ENCODE results near the gene UTS2B. TPM values are rescaled to one million over a fixed set of nuclear protein-coding genes. Genes with fewer than 3 reads are reported as not detected.

Gene UTS2B
- total RNA-seq, 2 experiments from 2014 or later, result not detected

GRCh38 chr3:191350396-191351090 lies 20.2 kb upstream of the UTS2B start:
- no peaks in the 10 kb centered on the region for H3K27me3 Mint-ChIP-seq
- POLR2A ChIA-PET, result no interaction called here
- no peak for ATAC-seq (ENCODE audit: poor library complexity)

GRCh38 chr3:191348098-191348497 lies 17.8 kb upstream of the UTS2B start:
- no peaks in the 10 kb centered on the region for H3K27me3 Mint-ChIP-seq
- POLR2A ChIA-PET, result no interaction called here
- intact Hi-C loops (cut with DNase I, micrococcal nuclease), result no loop called here
- H3K4me3 Mint-ChIP-seq, result no peak overlapping the region
- CTCF ChIA-PET, result no interaction called here
- TF ChIP-seq CTCF (IDR thresholded peaks at IDR 0.05), result no peak
- peaks cover 4% of the 10 kb centered on the region for H3K4me1 Mint-ChIP-seq (ENCODE audit: low read depth)
- Histone ChIP-seq H3K9me3 (ENCODE audit: control insufficient read depth in 1 of 2, insufficient read depth in 1 of 2, low read length in 2 of 2) (no peaks in the 10 kb centered on the region), H3K27me3 (ENCODE audit: control insufficient read depth in 1 of 2, insufficient read depth in 2 of 2, low read length in 2 of 2) (no peaks in the 10 kb centered on the region), H3K4me1 (ENCODE audit: insufficient read depth, low read length) (no peaks in the 10 kb centered on the region), H3K36me3 (ENCODE audit: insufficient read depth, low read length) (no peaks in the 10 kb centered on the region), H3K4me3 (ENCODE audit: low read length) (no peak overlapping the region), H3K27ac (ENCODE audit: low read depth in 1 of 2, low read length in 2 of 2) (no peak overlapping the region)
- no peak overlapping the region for H3K27ac Mint-ChIP-seq
- DNase-seq, result no peak
- no peak for ATAC-seq (ENCODE audit: poor library complexity)
- H3K9me3 Mint-ChIP-seq, result no peaks in the 10 kb centered on the region
- no peaks in the 10 kb centered on the region for H3K36me3 Mint-ChIP-seq (ENCODE audit: low read depth)

More at GRCh38 chr3:191350396-191351090, 20.2 kb upstream of the UTS2B start:
- DNase-seq, result no peak
- Histone ChIP-seq H3K4me1 (ENCODE audit: insufficient read depth, low read length) (no peaks in the 10 kb centered on the region), H3K27me3 (ENCODE audit: control insufficient read depth in 1 of 2, insufficient read depth in 2 of 2, low read length in 2 of 2) (no peaks in the 10 kb centered on the region), H3K36me3 (ENCODE audit: insufficient read depth, low read length) (no peaks in the 10 kb centered on the region), H3K9me3 (ENCODE audit: control insufficient read depth in 1 of 2, insufficient read depth in 1 of 2, low read length in 2 of 2) (no peaks in the 10 kb centered on the region), H3K27ac (ENCODE audit: low read depth in 1 of 2, low read length in 2 of 2) (no peak overlapping the region), H3K4me3 (ENCODE audit: low read length) (no peak overlapping the region)
- H3K4me1 Mint-ChIP-seq (ENCODE audit: low read depth), result peaks cover 4% of the 10 kb centered on the region
- no peak overlapping the region for H3K4me3 Mint-ChIP-seq
- TF ChIP-seq CTCF (IDR thresholded peaks at IDR 0.05), result no peak
- H3K27ac Mint-ChIP-seq, result no peak overlapping the region
- CTCF ChIA-PET, result no interaction called here
- no peaks in the 10 kb centered on the region for H3K36me3 Mint-ChIP-seq (ENCODE audit: low read depth)
- intact Hi-C loops (cut with DNase I, micrococcal nuclease), result no loop called here
- no peaks in the 10 kb centered on the region for H3K9me3 Mint-ChIP-seq

- peaks cover 11% of the 10 kb centered on the region for H3K4me1 Mint-ChIP-seq (ENCODE audit: low read depth)
- ChIA-PET POLR2A (no interaction called here), CTCF (no interaction called here)
- Histone ChIP-seq H3K27ac (ENCODE audit: low read depth in 1 of 2, low read length in 2 of 2) (no peak overlapping the region), H3K9me3 (ENCODE audit: control insufficient read depth in 1 of 2, insufficient read depth in 1 of 2, low read length in 2 of 2) (no peaks in the 10 kb centered on the region), H3K27me3 (ENCODE audit: control insufficient read depth in 1 of 2, insufficient read depth in 2 of 2, low read length in 2 of 2) (no peaks in the 10 kb centered on the region), H3K36me3 (ENCODE audit: insufficient read depth, low read length) (no peaks in the 10 kb centered on the region), H3K4me1 (ENCODE audit: insufficient read depth, low read length) (no peaks in the 10 kb centered on the region), H3K4me3 (ENCODE audit: low read length) (no peak overlapping the region)
- no peak overlapping the region for H3K27ac Mint-ChIP-seq
- no peaks in the 10 kb centered on the region for H3K27me3 Mint-ChIP-seq
- H3K4me3 Mint-ChIP-seq, result no peak overlapping the region
- DNase-seq (no peak), ATAC-seq (ENCODE audit: poor library complexity) (no peak)
- no peaks in the 10 kb centered on the region for H3K9me3 Mint-ChIP-seq
- intact Hi-C loops (cut with DNase I, micrococcal nuclease), result no loop called here
- H3K36me3 Mint-ChIP-seq (ENCODE audit: low read depth), result no peaks in the 10 kb centered on the region
- no peak for TF ChIP-seq CTCF (IDR thresholded peaks at IDR 0.05)
Measured at GRCh38 chr3:191347228-191347627, 16.9 kb upstream of the UTS2B start.

Measured in CD4-positive, alpha-beta T cell (primary cell).